IMR-90 (cell line): ENCODE data around the gene CALR3.

Experiments
- BHLHE40 ChIP-seq: fragments of 150-350 bp; IDR thresholded peaks from 2 replicates; pipeline ENCODE4 v1.6.1; 2016; ENCODE audit warnings: mild to moderate bottlenecking, low read depth, low read length
- CTCF ChIP-seq: conservative IDR thresholded peaks from 2 replicates; pipeline ENCODE4 v1.5.1; 2012; ENCODE audit warnings: mild to moderate bottlenecking, low read depth, low read length, improper control_type of control experiment
- MAFK ChIP-seq: IDR thresholded peaks from 2 replicates; pipeline ENCODE4 v1.6.1; 2012; ENCODE audit warnings: low read depth, low read length, improper control_type of control experiment
- MAZ ChIP-seq: IDR thresholded peaks from 2 replicates; pipeline ENCODE4 v1.6.1; 2012; ENCODE audit warnings: low read depth, mild to moderate bottlenecking, low read length, improper control_type of control experiment, moderate library complexity, borderline replicate concordance
- MXI1 ChIP-seq: IDR thresholded peaks from 2 replicates; pipeline ENCODE4 v1.6.1; 2012; ENCODE audit warnings: low read depth, mild to moderate bottlenecking, low read length, moderate library complexity, borderline replicate concordance
- POLR2A ChIP-seq: IDR thresholded peaks from 2 replicates; pipeline ENCODE4 v1.6.1; 2012; ENCODE audit warnings: mild to moderate bottlenecking, low read depth, low read length
- RAD21 ChIP-seq: IDR thresholded peaks from 2 replicates; pipeline ENCODE4 v1.6.1; 2012; ENCODE audit warnings: low read length, improper control_type of control experiment
- RFX5 ChIP-seq: IDR thresholded peaks from 2 replicates; pipeline ENCODE4 v1.8.0; 2012; ENCODE audit warnings: low read depth, mild to moderate bottlenecking, low read length, moderate library complexity

- TF ChIP-seq CTCF, result no peak
- no peak for TF ChIP-seq MAFK
- TF ChIP-seq POLR2A, result no peak
- TF ChIP-seq MXI1, result no peak
- TF ChIP-seq RAD21, result no peak
- TF ChIP-seq BHLHE40, result no peak
- no peak for TF ChIP-seq MAZ
- TF ChIP-seq RFX5, result no peak
Observed at GRCh38 chr19:16482745-16483144, 13.2 kb downstream of the CALR3 start.
